GM12878 (cell line): ENCODE data around the gene EIF3B.

ENCODE experiments used
- CEBPB ChIP-seq, 2 experiments: fragments of 150-350 bp in 1 of 2; IDR thresholded peaks; 2 replicates each; pipeline ENCODE4 v1.6.1; 2012 to 2014; ENCODE audit warnings: low read depth in 2 of 2, low read length in 2 of 2, borderline replicate concordance in 1 of 2, inconsistent platforms in 1 of 2
- CTCF ChIP-seq, 3 experiments: IDR thresholded peaks in 2 of 3; conservative IDR thresholded peaks in 1 of 3; 2 replicates each; pipeline ENCODE4 v1.5.1; 2011; ENCODE audit warnings: low read depth in 3 of 3, low read length in 3 of 3, mild to moderate bottlenecking in 3 of 3, control low read depth in 2 of 3, moderate library complexity in 2 of 3, inconsistent platforms in 1 of 3, mixed read lengths in 1 of 3; ENCODE audit not compliant: control insufficient read depth in 2 of 3, insufficient read depth in 1 of 3; ENCODE audit errors: extremely low read depth in 1 of 3
- EZH2 ChIP-seq: IDR thresholded peaks from 2 replicates; pipeline ENCODE4 v1.6.1; 2012; ENCODE audit warnings: low read depth, mild to moderate bottlenecking, control low read depth, inconsistent platforms, low read length, borderline replicate concordance; ENCODE audit not compliant: control insufficient read depth
- MAX ChIP-seq: IDR thresholded peaks from 2 replicates; pipeline ENCODE4 v1.6.1; 2012; ENCODE audit warnings: low read depth, low read length, improper control_type of control experiment
- POLR2A ChIP-seq: IDR thresholded peaks from 2 replicates; pipeline ENCODE4 v1.6.1; 2011; ENCODE audit warnings: low read depth, mild to moderate bottlenecking, low read length
- SP1 ChIP-seq: IDR thresholded peaks from one replicate; pipeline ENCODE4 v1.6.1; 2011; ENCODE audit warnings: low read depth, low read length
- SRF ChIP-seq, 2 experiments: IDR thresholded peaks; 2 replicates each; pipeline ENCODE4 v1.6.1; 2011; ENCODE audit warnings: low read depth in 2 of 2, low read length in 2 of 2, mild to moderate bottlenecking in 1 of 2, moderate library complexity in 1 of 2
- SUZ12 ChIP-seq: fragments of 200-600 bp; sonication (generic); IDR thresholded peaks from one replicate; pipeline ENCODE4 v1.6.1; 2018; ENCODE audit warnings: antibody characterized with exemption, mild to moderate bottlenecking; ENCODE audit not compliant: unreplicated experiment
- TAF1 ChIP-seq: IDR thresholded peaks from 2 replicates; pipeline ENCODE4 v1.6.1; 2011; ENCODE audit warnings: mild to moderate bottlenecking, low read depth, low read length, borderline replicate concordance
- ZBTB40 ChIP-seq: fragments of 450-650 bp; IDR thresholded peaks from 2 replicates; pipeline ENCODE4 v1.6.1; 2016; ENCODE audit warnings: mild to moderate bottlenecking, moderate library complexity, borderline replicate concordance
- ZNF274 ChIP-seq: IDR thresholded peaks from one replicate; pipeline ENCODE4 v1.8.0; 2011; ENCODE audit not compliant: insufficient read length, insufficient read depth

- TF ChIP-seq POLR2A, result no peak
- no peak for TF ChIP-seq MAX
- no peak for TF ChIP-seq CTCF (IDR thresholded peaks at IDR 0.05 in 2 of 3, conservative IDR thresholded peaks at IDR 0.05 in 1 of 3; ENCODE audit: control insufficient read depth in 2 of 3, extremely low read depth in 1 of 3, insufficient read depth in 1 of 3, low read depth in 3 of 3, low read length in 3 of 3)
- TF ChIP-seq EZH2, result no peak
- TF ChIP-seq SUZ12, result no peak
- TF ChIP-seq CEBPB (IDR thresholded peaks at IDR 0.05; ENCODE audit: borderline replicate concordance in 1 of 2, low read depth in 2 of 2, low read length in 2 of 2), result no peak
- TF ChIP-seq ZNF274, result no peak
- no peak for TF ChIP-seq ZBTB40
- no peak for TF ChIP-seq TAF1
- no peak for TF ChIP-seq SRF (IDR thresholded peaks at IDR 0.05; ENCODE audit: low read depth in 2 of 2, low read length in 2 of 2)
- no peak for TF ChIP-seq SP1
Measured at GRCh38 chr7:2373124-2373556, 18.5 kb downstream of the EIF3B start.
